ENCODE measurements around the gene TNFSF15. TPM values are rescaled to one million over a fixed set of nuclear protein-coding genes. Genes with fewer than 3 reads are reported as not detected.

The TNFSF15 gene
- total RNA-seq, 1 experiment from 2014 or later = 0.03 TPM

DNA sequence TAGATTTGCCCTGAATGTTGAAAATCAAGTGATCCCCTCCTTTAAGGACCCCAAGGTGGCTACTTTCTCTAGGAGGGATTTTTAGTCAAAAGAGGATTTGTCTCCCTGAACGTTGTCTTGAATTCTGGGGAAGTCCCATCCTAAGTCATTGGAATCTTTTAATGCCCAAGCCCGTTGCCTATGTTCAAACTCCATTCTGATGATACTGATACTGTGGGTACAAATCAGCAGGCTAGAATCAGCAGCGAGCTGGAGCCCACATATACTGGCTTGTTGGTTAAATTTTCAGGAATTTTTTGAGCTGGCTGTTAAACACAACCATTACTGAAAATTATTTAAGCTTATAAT, 22.4 kb upstream of the TNFSF15 start:
- Histone ChIP-seq H3K36me3 (ENCODE audit: control insufficient read depth, insufficient read depth, low read length) (no peaks in the 10 kb centered on the region), H3K27me3 (ENCODE audit: control insufficient read depth, insufficient read depth, low read length) (no peaks in the 10 kb centered on the region), H3K9me3 (ENCODE audit: control insufficient read depth, insufficient read depth, low read depth, low read length) (no peaks in the 10 kb centered on the region), H3K4me3 (ENCODE audit: low read depth in 2 of 2, low read length in 2 of 2) (no peak overlapping the region), H3K27ac (ENCODE audit: low read length) (no peak overlapping the region), H3K4me1 (ENCODE audit: control insufficient read depth, insufficient read depth, low read length) (no peaks in the 10 kb centered on the region)
- in situ Hi-C loops (cut with HindIII; ENCODE audit: low pct_unique_long_range_greater_than_20kb, low sequenced_read_pairs) (no loop called here), intact Hi-C loops (cut with micrococcal nuclease; ENCODE audit: unreplicated experiment) (no loop called here)
- ATAC-seq (no peak), DNase-seq (ENCODE audit: low read depth, low spot score) (no peak)
- ChIA-PET POLR2A (no interaction called here), CTCF (no interaction called here)
- BruUV-seq (replicated peaks) = no TSS peak
- TF ChIP-seq, protein P1, sequence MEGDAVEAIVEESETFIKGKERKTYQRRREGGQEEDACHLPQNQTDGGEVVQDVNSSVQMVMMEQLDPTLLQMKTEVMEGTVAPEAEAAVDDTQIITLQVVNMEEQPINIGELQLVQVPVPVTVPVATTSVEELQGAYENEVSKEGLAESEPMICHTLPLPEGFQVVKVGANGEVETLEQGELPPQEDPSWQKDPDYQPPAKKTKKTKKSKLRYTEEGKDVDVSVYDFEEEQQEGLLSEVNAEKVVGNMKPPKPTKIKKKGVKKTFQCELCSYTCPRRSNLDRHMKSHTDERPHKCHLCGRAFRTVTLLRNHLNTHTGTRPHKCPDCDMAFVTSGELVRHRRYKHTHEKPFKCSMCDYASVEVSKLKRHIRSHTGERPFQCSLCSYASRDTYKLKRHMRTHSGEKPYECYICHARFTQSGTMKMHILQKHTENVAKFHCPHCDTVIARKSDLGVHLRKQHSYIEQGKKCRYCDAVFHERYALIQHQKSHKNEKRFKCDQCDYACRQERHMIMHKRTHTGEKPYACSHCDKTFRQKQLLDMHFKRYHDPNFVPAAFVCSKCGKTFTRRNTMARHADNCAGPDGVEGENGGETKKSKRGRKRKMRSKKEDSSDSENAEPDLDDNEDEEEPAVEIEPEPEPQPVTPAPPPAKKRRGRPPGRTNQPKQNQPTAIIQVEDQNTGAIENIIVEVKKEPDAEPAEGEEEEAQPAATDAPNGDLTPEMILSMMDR (IDR thresholded peaks at IDR 0.05) = no peak
- TF ChIP-seq SIN3A (IDR thresholded peaks at IDR 0.05; ENCODE audit: borderline replicate concordance, insufficient read depth, low read depth, low read length) = no peak
- TF ChIP-seq, protein P2, sequence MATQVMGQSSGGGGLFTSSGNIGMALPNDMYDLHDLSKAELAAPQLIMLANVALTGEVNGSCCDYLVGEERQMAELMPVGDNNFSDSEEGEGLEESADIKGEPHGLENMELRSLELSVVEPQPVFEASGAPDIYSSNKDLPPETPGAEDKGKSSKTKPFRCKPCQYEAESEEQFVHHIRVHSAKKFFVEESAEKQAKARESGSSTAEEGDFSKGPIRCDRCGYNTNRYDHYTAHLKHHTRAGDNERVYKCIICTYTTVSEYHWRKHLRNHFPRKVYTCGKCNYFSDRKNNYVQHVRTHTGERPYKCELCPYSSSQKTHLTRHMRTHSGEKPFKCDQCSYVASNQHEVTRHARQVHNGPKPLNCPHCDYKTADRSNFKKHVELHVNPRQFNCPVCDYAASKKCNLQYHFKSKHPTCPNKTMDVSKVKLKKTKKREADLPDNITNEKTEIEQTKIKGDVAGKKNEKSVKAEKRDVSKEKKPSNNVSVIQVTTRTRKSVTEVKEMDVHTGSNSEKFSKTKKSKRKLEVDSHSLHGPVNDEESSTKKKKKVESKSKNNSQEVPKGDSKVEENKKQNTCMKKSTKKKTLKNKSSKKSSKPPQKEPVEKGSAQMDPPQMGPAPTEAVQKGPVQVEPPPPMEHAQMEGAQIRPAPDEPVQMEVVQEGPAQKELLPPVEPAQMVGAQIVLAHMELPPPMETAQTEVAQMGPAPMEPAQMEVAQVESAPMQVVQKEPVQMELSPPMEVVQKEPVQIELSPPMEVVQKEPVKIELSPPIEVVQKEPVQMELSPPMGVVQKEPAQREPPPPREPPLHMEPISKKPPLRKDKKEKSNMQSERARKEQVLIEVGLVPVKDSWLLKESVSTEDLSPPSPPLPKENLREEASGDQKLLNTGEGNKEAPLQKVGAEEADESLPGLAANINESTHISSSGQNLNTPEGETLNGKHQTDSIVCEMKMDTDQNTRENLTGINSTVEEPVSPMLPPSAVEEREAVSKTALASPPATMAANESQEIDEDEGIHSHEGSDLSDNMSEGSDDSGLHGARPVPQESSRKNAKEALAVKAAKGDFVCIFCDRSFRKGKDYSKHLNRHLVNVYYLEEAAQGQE (IDR thresholded peaks at IDR 0.05; ENCODE audit: insufficient read depth in 1 of 2, low read depth in 2 of 2, low read length in 1 of 2) = no peak
- no peak for TF ChIP-seq POLR2AphosphoS5 (IDR thresholded peaks at IDR 0.05; ENCODE audit: low read depth, low read length)
- TF ChIP-seq TCF7L2 (IDR thresholded peaks at IDR 0.05; ENCODE audit: low read depth, low read length) = no peak

DNA sequence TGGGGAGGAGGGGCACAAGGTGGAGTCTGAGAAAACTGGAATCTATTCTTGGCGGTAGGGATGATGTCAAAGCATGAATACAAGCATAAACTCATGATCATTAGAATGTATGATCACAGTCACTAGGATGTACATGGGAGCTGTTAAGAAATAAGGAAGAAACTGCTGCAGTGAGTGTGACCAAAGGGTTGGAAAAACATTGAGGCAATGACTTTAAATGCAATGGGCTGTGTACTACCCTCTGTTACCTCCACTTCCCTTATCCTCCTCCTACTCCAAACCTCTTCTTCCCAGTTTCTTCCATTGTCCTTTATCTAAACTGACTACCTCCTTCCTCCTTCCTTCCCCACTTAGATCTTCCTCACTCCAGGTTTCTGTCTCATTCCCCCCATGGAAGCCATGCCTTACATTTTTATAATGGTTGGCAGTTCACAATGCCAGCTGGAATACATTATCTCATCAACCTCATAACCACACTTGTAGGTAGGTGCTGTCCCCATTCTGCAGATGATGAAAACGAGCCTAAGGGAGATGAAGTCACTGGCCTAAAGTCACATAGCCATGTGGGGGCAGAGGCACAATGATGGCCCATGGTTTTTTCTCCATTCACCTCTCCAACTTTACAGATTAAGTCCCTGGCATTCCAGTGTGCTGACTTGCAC, 21.9 kb upstream of the TNFSF15 start:
- no peaks in the 10 kb centered on the region for H3K4me1 ChIP-seq (ENCODE audit: control insufficient read depth, insufficient read depth, low read length)
- POLR2A ChIA-PET = no interaction called here
- no peaks in the 10 kb centered on the region for H3K36me3 ChIP-seq (ENCODE audit: control insufficient read depth, insufficient read depth, low read length)
- TF ChIP-seq, protein P2 (IDR thresholded peaks at IDR 0.05; ENCODE audit: insufficient read depth in 1 of 2, low read depth in 2 of 2, low read length in 1 of 2) = no peak
- TF ChIP-seq, protein P1 (IDR thresholded peaks at IDR 0.05) = no peak
- TF ChIP-seq TCF7L2 (IDR thresholded peaks at IDR 0.05; ENCODE audit: low read depth, low read length) (no peak), SIN3A (IDR thresholded peaks at IDR 0.05; ENCODE audit: borderline replicate concordance, insufficient read depth, low read depth, low read length) (no peak), POLR2AphosphoS5 (IDR thresholded peaks at IDR 0.05; ENCODE audit: low read depth, low read length) (no peak)
- H3K9me3 ChIP-seq (ENCODE audit: control insufficient read depth, insufficient read depth, low read depth, low read length) = no peaks in the 10 kb centered on the region
- in situ Hi-C loops (cut with HindIII; ENCODE audit: low pct_unique_long_range_greater_than_20kb, low sequenced_read_pairs) (no loop called here), intact Hi-C loops (cut with micrococcal nuclease; ENCODE audit: unreplicated experiment) (no loop called here)
- no peak overlapping the region for H3K4me3 ChIP-seq (ENCODE audit: low read depth in 2 of 2, low read length in 2 of 2)
- no TSS peak for BruUV-seq (replicated peaks)
- H3K27me3 ChIP-seq (ENCODE audit: control insufficient read depth, insufficient read depth, low read length) = no peaks in the 10 kb centered on the region
- no peak for DNase-seq (ENCODE audit: low read depth, low spot score)
- no peak overlapping the region for H3K27ac ChIP-seq (ENCODE audit: low read length)
- CTCF ChIA-PET = no interaction called here
- ATAC-seq = no peak

Data from Panc1 (cell line).